Kasumi-1 (cell line): ENCODE measurements around the gene SBK2.

Experiments
- DNase-seq, 2 experiments: peaks; one replicate each; lab custom pipeline; 2025; lab: John Stamatoyannopoulos, UW

The SBK2 gene

GRCh38 chr19:55486043-55486970, 50.6 kb downstream of the SBK2 start:
- DNase-seq = no peak

GRCh38 chr19:55485439-55486011, 51.4 kb downstream of the SBK2 start:
- DNase-seq = peak; percentile 4 to 30

GRCh38 chr19:55484593-55485438, 52.1 kb downstream of the SBK2 start, which contains the start of gene NAT14:
Gene NAT14, plus strand, starts transcription at chr19:55485188. Its CDS starts 521 bp downstream, at chr19:55485709.
- peak; percentile 17 to 36 for DNase-seq

GRCh38 chr19:55483706-55484592, 53.0 kb downstream of the SBK2 start:
- DNase-seq = no peak

- no peak for DNase-seq
Observed at GRCh38 chr19:55482967-55483705, 53.8 kb downstream of the SBK2 start.

DNA sequence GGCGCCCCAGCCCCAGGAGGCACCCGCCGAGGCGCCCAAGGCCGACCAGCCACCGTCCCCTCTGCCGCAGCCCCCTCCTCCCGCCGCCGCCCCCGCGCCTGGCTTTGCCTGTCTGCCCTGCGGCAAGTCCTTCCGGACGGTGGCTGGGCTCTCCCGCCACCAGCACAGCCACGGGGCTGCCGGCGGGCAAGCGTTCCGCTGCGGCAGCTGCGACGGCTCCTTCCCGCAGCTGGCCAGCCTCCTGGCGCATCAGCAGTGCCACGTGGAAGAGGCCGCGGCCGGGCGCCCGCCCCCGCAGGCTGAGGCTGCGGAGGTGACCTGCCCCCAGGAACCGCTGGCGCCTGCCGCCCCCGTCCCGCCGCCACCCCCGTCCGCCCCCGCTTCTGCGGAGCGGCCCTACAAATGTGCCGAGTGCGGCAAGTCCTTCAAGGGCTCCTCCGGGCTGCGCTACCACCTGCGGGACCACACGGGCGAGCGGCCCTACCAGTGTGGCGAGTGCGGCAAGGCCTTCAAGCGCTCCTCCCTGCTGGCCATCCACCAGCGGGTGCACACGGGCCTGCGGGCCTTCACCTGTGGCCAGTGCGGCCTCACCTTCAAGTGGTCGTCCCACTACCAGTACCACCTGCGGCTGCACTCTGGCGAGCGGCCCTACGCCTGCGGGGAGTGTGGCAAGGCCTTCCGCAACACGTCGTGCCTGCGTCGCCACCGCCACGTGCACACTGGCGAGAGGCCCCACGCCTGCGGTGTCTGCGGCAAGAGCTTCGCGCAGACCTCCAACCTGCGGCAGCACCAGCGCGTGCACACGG, 54.6 kb downstream of the SBK2 start:
- DNase-seq = no peak

DNA sequence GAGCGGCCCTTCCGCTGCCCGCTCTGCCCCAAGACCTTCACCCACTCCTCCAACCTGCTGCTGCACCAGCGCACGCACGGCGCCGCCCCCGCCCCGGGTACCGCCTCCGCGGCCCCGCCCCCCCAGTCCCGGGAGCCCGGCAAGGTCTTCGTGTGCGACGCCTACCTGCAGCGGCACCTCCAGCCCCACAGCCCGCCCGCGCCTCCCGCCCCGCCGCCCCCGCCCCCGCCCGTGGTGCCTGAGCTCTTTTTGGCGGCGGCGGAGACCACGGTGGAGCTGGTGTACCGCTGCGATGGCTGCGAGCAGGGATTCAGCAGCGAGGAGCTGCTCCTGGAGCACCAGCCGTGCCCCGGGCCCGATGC, 55.2 kb downstream of the SBK2 start:
- DNase-seq = no peak

DNA sequence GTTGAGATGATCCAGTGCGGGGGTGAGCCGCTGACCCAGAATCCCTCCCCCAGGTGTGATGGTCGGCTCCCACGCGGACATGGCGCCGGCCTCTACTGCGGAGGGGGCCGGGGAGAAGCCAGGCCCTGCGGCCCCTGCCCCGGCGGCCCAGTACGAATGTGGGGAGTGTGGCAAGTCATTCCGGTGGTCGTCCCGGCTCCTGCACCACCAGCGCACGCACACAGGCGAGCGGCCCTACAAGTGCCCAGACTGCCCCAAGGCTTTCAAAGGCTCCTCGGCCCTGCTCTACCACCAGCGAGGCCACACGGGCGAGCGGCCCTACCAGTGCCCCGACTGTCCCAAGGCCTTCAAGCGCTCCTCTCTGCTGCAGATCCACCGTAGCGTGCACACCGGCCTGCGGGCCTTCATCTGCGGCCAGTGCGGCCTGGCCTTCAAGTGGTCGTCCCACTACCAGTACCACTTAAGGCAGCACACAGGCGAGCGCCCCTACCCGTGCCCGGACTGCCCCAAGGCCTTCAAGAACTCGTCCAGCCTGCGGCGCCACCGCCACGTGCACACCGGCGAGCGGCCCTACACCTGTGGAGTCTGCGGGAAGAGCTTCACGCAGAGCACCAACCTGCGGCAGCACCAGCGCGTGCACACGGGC, 55.7 kb downstream of the SBK2 start:
- DNase-seq = no peak

DNA sequence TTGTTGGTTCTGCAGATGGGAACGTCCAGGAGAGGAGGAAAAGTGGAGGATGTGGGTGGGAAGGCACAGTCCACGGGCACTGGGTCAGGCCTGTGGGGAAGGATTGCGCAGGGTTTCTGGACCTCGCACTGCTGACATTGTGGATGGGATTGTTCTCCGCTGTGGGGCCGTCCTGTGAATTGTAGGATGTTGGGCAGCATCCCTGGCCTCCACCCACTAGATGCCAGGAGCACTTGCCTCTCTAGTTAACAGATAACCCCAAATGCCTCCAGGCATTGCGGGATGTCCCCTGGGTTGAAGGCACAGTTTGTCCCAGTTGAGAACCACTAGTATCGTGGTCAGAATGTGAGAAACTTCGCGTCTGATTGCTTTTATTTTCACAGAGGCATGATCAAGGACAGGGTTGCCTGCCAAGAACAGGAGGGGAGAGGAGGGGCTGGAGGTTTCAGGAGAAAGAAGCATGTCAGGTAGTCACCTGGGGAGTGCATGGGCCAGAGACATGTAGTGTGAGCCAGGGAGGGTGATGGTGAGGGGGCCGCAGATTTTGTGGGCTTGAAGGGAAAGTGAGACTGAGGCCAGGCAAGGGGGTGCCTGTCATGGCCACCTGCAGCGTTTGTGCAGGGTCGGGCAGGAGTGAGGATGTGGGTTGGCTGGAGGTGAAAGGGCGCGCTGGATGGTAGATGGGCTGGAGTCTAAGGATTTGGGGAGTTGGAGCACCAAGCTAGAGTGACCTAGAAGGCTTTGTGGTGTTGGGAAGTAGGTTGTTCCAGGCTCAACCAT, 57.3 kb downstream of the SBK2 start:
- DNase-seq = no peak

DNA sequence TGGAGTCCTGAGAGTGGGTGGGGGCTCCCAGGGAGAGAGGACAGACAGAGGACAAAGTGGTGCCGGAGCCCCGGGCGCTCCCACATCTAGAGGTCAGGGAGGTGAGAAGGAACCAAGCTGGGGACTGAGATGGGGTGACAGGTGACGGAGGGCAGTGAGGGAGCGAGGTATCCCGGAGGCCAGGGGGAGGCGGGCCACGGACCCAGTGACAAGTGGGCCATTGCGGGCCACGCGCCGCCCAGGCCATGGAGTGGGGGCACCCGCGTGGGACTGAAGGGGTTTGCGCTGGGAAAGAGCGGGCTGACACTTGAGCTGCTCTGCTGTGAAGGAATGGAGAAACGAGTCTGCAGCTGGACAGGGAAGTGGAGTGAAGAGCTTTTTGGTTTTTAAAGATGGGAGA, 57.9 kb downstream of the SBK2 start:
- DNase-seq = no peak
